ENCODE results near the gene PRPF19. TPM values are rescaled to one million over a fixed set of nuclear protein-coding genes. Genes with fewer than 3 reads are reported as not detected.

Gene PRPF19
- total RNA-seq, 1 donor = 39.8 TPM

GRCh38 chr11:60852982-60853950 lies 53.1 kb downstream of the PRPF19 start:
- no peaks in the 10 kb centered on the region for H3K4me1 ChIP-seq (ENCODE audit: insufficient read depth, low read length)
- no peaks in the 10 kb centered on the region for H3K27me3 ChIP-seq (ENCODE audit: insufficient read depth, low read length)
- TF ChIP-seq CTCF (IDR thresholded peaks at IDR 0.05; ENCODE audit: extremely low read depth, low read depth, low read length) = no peak
- no peaks in the 10 kb centered on the region for H3K79me2 ChIP-seq (ENCODE audit: insufficient read depth, low read length)
- no peak overlapping the region for H3K4me2 ChIP-seq (ENCODE audit: insufficient read depth, low read length)
- H3K4me3 ChIP-seq (ENCODE audit: insufficient read depth, low read length) = no peak overlapping the region
- H3K9me3 ChIP-seq (ENCODE audit: low read depth, low read length) = no peaks in the 10 kb centered on the region
- no peak overlapping the region for H3K27ac ChIP-seq (ENCODE audit: low read depth, low read length)
- DNase-seq (ENCODE audit: insufficient read length, low spot score, missing footprints) = peak; percentile 52
- H2AFZ ChIP-seq (ENCODE audit: low read length) = no peak overlapping the region
- no peaks in the 10 kb centered on the region for H4K20me1 ChIP-seq (ENCODE audit: insufficient read depth, low read length)
- peaks cover 12% of the 10 kb centered on the region for H3K36me3 ChIP-seq (ENCODE audit: insufficient read depth, low read length)

DNA sequence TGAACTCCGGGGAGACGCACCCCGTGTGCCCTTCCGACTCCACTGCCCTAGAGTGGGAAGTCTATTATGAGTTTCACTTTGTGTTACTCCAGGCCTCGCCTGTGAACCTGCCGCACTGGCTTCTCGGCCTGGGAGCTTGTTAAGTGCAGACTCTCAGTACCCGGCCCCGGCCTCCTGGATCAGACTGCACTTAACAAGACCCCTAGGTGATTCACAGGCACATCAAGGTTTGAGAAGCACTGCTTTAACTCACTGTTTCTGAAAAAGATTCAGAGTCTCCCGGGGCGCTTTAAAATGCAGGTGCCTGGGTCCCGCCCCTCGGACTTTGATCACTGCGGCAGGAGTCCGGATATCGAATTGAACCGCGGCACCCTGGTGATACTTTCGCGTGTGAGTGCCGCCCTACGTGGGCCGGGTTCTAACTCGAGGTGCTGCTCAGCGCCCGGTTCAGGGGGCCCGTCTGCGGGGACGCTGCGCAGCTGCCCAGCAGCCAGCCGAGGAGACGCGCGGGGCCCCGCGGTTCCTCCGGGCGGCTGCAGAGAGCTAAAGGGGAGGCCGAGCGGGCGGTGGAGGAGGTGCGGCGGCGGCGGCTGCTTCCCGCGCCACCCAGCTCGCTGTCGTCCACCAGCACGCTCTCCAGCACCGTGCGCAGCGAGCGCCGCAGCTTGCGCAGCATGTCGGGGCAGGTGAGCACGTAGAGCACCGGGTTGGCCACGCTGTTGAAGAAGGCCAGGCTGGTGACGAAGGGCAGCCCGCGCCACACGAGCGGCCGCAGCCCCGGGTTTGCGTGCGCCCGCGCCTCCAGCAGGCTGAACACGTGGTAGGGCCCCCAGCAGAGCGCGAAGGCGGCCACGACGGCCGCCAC lies 54.0 kb downstream of the PRPF19 start:
- H3K79me2 ChIP-seq (ENCODE audit: insufficient read depth, low read length) = no peaks in the 10 kb centered on the region
- H2AFZ ChIP-seq (ENCODE audit: low read length) = no peak overlapping the region
- H4K20me1 ChIP-seq (ENCODE audit: insufficient read depth, low read length) = no peaks in the 10 kb centered on the region
- H3K9me3 ChIP-seq (ENCODE audit: low read depth, low read length) = no peaks in the 10 kb centered on the region
- H3K36me3 ChIP-seq (ENCODE audit: insufficient read depth, low read length) = peaks cover 12% of the 10 kb centered on the region
- H3K4me3 ChIP-seq (ENCODE audit: insufficient read depth, low read length) = no peak overlapping the region
- H3K4me1 ChIP-seq (ENCODE audit: insufficient read depth, low read length) = no peaks in the 10 kb centered on the region
- no peak overlapping the region for H3K4me2 ChIP-seq (ENCODE audit: insufficient read depth, low read length)
- no peak for TF ChIP-seq CTCF (IDR thresholded peaks at IDR 0.05; ENCODE audit: extremely low read depth, low read depth, low read length)
- DNase-seq (ENCODE audit: insufficient read length, low spot score, missing footprints) = peak; percentile 76
- no peak overlapping the region for H3K27ac ChIP-seq (ENCODE audit: low read depth, low read length)
- H3K27me3 ChIP-seq (ENCODE audit: insufficient read depth, low read length) = no peaks in the 10 kb centered on the region

DNA sequence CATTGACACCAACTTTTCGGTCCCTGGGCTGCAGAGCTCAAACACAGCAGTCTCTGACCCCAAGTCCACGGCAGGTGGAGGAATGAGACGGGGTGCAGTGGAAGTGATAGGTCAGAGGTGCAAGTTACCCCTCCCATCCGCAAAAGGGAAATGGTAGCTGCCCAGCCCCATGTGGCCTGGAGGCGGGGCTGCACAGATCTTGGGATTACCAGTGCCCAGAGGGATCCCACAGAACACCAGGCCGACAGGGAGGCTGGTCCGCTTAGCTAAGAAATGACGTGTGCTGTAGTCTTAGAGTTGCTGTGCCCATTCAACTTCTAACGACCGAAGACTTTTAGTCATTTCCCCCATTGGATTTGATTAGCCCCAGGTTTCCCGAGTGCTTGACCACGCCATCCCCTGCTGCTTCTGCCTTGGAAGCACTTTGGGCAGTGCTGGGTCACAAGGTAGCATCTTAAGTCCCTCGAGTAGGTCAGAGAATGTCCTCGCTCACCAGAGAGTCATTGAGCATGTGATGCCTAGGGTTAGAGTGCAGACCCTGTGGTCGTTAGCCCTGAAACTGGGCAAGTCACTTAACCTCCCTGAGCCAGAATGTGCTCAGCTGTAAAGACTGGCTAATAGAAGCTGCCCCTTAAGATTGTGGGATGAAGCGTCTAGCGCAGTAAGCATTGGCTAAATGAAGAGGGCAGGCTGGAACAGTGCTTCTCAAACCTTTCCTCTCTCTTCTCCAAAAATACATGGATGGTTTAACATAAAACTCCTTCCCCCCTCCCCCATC lies 54.9 kb downstream of the PRPF19 start:
- H3K27ac ChIP-seq (ENCODE audit: low read depth, low read length) = no peak overlapping the region
- no peak overlapping the region for H2AFZ ChIP-seq (ENCODE audit: low read length)
- no peak overlapping the region for H3K4me2 ChIP-seq (ENCODE audit: insufficient read depth, low read length)
- peak; percentile 77 for DNase-seq (ENCODE audit: insufficient read length, low spot score, missing footprints)
- no peak for TF ChIP-seq CTCF (IDR thresholded peaks at IDR 0.05; ENCODE audit: extremely low read depth, low read depth, low read length)
- peaks cover 12% of the 10 kb centered on the region for H3K36me3 ChIP-seq (ENCODE audit: insufficient read depth, low read length)
- H3K4me3 ChIP-seq (ENCODE audit: insufficient read depth, low read length) = no peak overlapping the region
- H3K4me1 ChIP-seq (ENCODE audit: insufficient read depth, low read length) = no peaks in the 10 kb centered on the region
- H3K79me2 ChIP-seq (ENCODE audit: insufficient read depth, low read length) = no peaks in the 10 kb centered on the region
- H3K9me3 ChIP-seq (ENCODE audit: low read depth, low read length) = no peaks in the 10 kb centered on the region
- H3K27me3 ChIP-seq (ENCODE audit: insufficient read depth, low read length) = no peaks in the 10 kb centered on the region
- H4K20me1 ChIP-seq (ENCODE audit: insufficient read depth, low read length) = no peaks in the 10 kb centered on the region

All from osteoblast (primary cell).